MV-4-11 (cell line): ENCODE data around the gene TGFB2.
A peak's percentile ranks its signal among the peaks of the same experiment; 100 is the strongest.

Experiments used
- DNase-seq: peaks from one replicate; lab custom pipeline; 2025; lab: John Stamatoyannopoulos, UW

The TGFB2 gene

GRCh38 chr1:218388591-218388990 lies 43.5 kb downstream of the TGFB2 start:
- no peak for DNase-seq

- DNase-seq: no peak
These were observed 45.5 kb downstream of the TGFB2 start for GRCh38 chr1:218390618-218391017.

- no peak for DNase-seq
These were observed 47.6 kb downstream of the TGFB2 start for GRCh38 chr1:218392780-218393179.

GRCh38 chr1:218394416-218394815 lies 49.3 kb downstream of the TGFB2 start:
- no peak for DNase-seq

- DNase-seq: no peak
These were observed 49.9 kb downstream of the TGFB2 start for GRCh38 chr1:218394989-218395388.

GRCh38 chr1:218395916-218396315 lies 50.8 kb downstream of the TGFB2 start:
- no peak for DNase-seq

GRCh38 chr1:218397752-218398339 lies 52.7 kb downstream of the TGFB2 start:
- DNase-seq: no peak

GRCh38 chr1:218400624-218401023 lies 55.5 kb downstream of the TGFB2 start:
- no peak for DNase-seq

- DNase-seq: no peak
These were observed 56.4 kb downstream of the TGFB2 start for GRCh38 chr1:218401441-218401997.

GRCh38 chr1:218401998-218402785 lies 57.1 kb downstream of the TGFB2 start:
- no peak for DNase-seq

GRCh38 chr1:218402786-218403120 lies 57.6 kb downstream of the TGFB2 start:
- no peak for DNase-seq

GRCh38 chr1:218403300-218403699 lies 58.2 kb downstream of the TGFB2 start:
- no peak for DNase-seq

- DNase-seq: no peak
These were observed 62.5 kb downstream of the TGFB2 start for GRCh38 chr1:218407630-218408029.

GRCh38 chr1:218408135-218408534 lies 63.0 kb downstream of the TGFB2 start:
- no peak for DNase-seq

- no peak for DNase-seq
These were observed 63.8 kb downstream of the TGFB2 start for GRCh38 chr1:218408942-218409341.

- DNase-seq: no peak
These were observed 64.9 kb downstream of the TGFB2 start for GRCh38 chr1:218409946-218410510.

GRCh38 chr1:218411101-218411500 lies 66.0 kb downstream of the TGFB2 start:
- DNase-seq: no peak

- DNase-seq: no peak
These were observed 67.0 kb downstream of the TGFB2 start for GRCh38 chr1:218412171-218412570.

GRCh38 chr1:218413179-218413578 lies 68.0 kb downstream of the TGFB2 start:
- no peak for DNase-seq

- DNase-seq: peak; percentile 23
These were observed 69.1 kb downstream of the TGFB2 start for GRCh38 chr1:218414060-218414728.

GRCh38 chr1:218415726-218416125 lies 70.6 kb downstream of the TGFB2 start:
- no peak for DNase-seq

GRCh38 chr1:218421531-218421930 lies 76.4 kb downstream of the TGFB2 start:
- no peak for DNase-seq

- DNase-seq: no peak
These were observed 79.4 kb downstream of the TGFB2 start for GRCh38 chr1:218424502-218424901.
